Measurements from ENCODE around the gene JAG2. TPM values are rescaled to one million over a fixed set of nuclear protein-coding genes. Genes with fewer than 3 reads are reported as not detected.

The JAG2 gene
- total and polyA plus RNA-seq, 2 of the 13 experiments (the other 11 are each of a cell fraction or from before 2014, with no cell fraction given) = 0.04 to 0.16 TPM

DNA sequence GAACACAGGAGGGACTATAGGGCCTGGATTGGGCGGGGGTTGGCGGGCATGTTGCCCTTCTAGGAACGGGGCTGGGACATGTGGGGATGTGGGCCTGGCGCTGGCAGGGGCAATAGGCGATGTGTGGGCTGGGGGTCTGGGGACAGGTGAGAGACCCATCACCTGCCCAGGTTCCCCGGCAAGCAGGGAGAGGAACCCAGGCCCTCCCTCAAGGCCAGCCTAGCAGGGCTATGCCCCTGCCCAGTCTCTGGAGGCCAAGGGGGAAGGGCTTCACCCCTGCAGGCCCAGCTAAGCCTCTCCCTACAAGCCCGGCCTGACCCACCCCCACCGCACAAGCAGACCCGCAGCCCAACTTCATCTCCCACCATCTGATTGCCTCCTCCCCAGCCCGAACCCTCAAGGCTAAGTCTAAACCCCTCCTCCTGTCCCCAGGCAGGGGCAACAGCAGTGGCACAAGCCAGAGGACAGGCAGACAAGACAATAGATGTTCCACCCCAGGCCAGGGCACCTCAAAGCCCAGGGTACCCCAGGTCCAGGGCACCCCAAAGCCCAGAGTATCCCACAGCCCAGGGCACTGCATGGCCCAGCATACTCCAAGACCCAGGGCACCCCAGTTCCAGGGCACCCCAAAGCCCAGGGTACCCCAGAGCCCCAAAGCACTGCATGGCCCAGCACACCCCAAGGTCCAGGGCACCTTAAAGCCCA, 6.5 kb downstream of the JAG2 start:
- ChIA-PET CTCF (ENCODE audit: low intra/inter-chr PET ratio, low total read pairs) (no interaction called here), POLR2A (no interaction called here)
- BruUV-seq (replicated peaks) = no TSS peak
- Histone ChIP-seq H3K27ac (ENCODE audit: extremely low read length, insufficient read depth, low read length) (no peak overlapping the region), H2AFZ (ENCODE audit: low read length) (no peak overlapping the region), H3K79me2 (ENCODE audit: insufficient read depth, low read length) (no peaks in the 10 kb centered on the region), H3K27me3 (ENCODE audit: control insufficient read depth in 1 of 2, insufficient read depth in 2 of 2, low read length in 2 of 2) (peaks cover 27 to 66% of the 10 kb centered on the region in 2 experiments), H3K9me3 (ENCODE audit: low read length) (no peaks in the 10 kb centered on the region), H3K4me3 (replicated peaks in 1 of 3; ENCODE audit: insufficient read depth in 1 of 3, low read depth in 2 of 3, low read length in 3 of 3) (no peak overlapping the region), H3K36me3 (replicated peaks in 1 of 2; ENCODE audit: control insufficient read depth in 1 of 2, insufficient read depth in 2 of 2, low read length in 2 of 2) (no peaks in the 10 kb centered on the region), H3K4me2 (ENCODE audit: low read depth, low read length) (no peak overlapping the region), H3K9ac (ENCODE audit: insufficient read depth, low read depth, low read length) (no peak overlapping the region), H4K20me1 (ENCODE audit: insufficient read depth, low read length) (no peaks in the 10 kb centered on the region; the same call in 1 of the 2 replicates), H3K4me1 (ENCODE audit: insufficient read depth, low read length) (no peaks in the 10 kb centered on the region)
- peak; percentile 15 for DNase-seq (ENCODE audit: low spot score)
- in situ Hi-C loops (cut with HindIII; ENCODE audit: extremely low pct_ligation_motif_present, low pct_unique_long_range_greater_than_20kb) (no loop called here), intact Hi-C loops (cut with micrococcal nuclease; ENCODE audit: unreplicated experiment) (no loop called here)
- WGBS (ENCODE audit: low lambda C conversion rate) = 0% methylated on average over 1 of the region's 10 CpGs
- FAIRE-seq = no peak
- ATAC-seq = peak; percentile 47
- no peak for TF ChIP-seq KDM1A (CRISPR knock-in tag; IDR thresholded peaks at IDR 0.05)
- TF ChIP-seq, protein P1, sequence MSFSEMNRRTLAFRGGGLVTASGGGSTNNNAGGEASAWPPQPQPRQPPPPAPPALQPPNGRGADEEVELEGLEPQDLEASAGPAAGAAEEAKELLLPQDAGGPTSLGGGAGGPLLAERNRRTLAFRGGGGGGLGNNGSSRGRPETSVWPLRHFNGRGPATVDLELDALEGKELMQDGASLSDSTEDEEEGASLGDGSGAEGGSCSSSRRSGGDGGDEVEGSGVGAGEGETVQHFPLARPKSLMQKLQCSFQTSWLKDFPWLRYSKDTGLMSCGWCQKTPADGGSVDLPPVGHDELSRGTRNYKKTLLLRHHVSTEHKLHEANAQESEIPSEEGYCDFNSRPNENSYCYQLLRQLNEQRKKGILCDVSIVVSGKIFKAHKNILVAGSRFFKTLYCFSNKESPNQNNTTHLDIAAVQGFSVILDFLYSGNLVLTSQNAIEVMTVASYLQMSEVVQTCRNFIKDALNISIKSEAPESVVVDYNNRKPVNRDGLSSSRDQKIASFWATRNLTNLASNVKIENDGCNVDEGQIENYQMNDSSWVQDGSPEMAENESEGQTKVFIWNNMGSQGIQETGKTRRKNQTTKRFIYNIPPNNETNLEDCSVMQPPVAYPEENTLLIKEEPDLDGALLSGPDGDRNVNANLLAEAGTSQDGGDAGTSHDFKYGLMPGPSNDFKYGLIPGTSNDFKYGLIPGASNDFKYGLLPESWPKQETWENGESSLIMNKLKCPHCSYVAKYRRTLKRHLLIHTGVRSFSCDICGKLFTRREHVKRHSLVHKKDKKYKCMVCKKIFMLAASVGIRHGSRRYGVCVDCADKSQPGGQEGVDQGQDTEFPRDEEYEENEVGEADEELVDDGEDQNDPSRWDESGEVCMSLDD (CRISPR knock-in tag; IDR thresholded peaks at IDR 0.05; ENCODE audit: borderline replicate concordance) = 0 out of 2 replicates have a peak, but pooled peaks have one; percentile 32

DNA sequence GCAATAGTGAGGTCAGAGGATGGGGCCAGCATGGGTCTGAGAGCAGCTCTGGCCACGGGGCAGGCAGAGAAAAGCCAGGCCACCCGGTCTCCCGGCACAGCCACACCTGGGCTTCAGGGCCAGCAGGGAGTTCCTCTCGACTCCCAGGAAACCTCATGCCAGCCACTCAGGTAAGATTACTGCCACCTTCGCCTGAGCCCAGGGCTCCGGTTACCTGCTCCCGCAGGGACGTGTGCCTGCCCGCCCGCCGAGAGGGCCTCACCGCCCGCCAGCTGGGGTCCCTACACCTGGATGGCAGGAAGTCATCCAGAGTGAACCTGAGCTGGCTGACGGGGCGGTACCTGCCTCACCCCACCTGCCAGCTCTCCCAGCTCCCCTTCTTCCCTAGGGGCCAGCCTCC, 7.3 kb downstream of the JAG2 start:
- Histone ChIP-seq H3K79me2 (ENCODE audit: insufficient read depth, low read length) (no peaks in the 10 kb centered on the region), H3K36me3 (replicated peaks in 1 of 2; ENCODE audit: control insufficient read depth in 1 of 2, insufficient read depth in 2 of 2, low read length in 2 of 2) (no peaks in the 10 kb centered on the region), H3K4me3 (replicated peaks in 1 of 3; ENCODE audit: insufficient read depth in 1 of 3, low read depth in 2 of 3, low read length in 3 of 3) (no peak overlapping the region), H3K27me3 (ENCODE audit: control insufficient read depth in 1 of 2, insufficient read depth in 2 of 2, low read length in 2 of 2) (peaks cover 22 to 66% of the 10 kb centered on the region in 2 experiments), H3K4me2 (ENCODE audit: low read depth, low read length) (no peak overlapping the region), H3K27ac (ENCODE audit: extremely low read length, insufficient read depth, low read length) (no peak overlapping the region), H3K4me1 (ENCODE audit: insufficient read depth, low read length) (no peaks in the 10 kb centered on the region), H3K9ac (ENCODE audit: insufficient read depth, low read depth, low read length) (no peak overlapping the region), H4K20me1 (ENCODE audit: insufficient read depth, low read length) (no peaks in the 10 kb centered on the region), H3K9me3 (ENCODE audit: low read length) (no peaks in the 10 kb centered on the region), H2AFZ (ENCODE audit: low read length) (no peak overlapping the region)
- BruUV-seq (replicated peaks) = no TSS peak
- intact Hi-C loops (cut with micrococcal nuclease; ENCODE audit: unreplicated experiment) = no loop called here
- ChIA-PET POLR2A (no interaction called here), CTCF (ENCODE audit: low intra/inter-chr PET ratio, low total read pairs) (no interaction called here)
- in situ Hi-C loops (cut with HindIII; ENCODE audit: extremely low pct_ligation_motif_present, low pct_unique_long_range_greater_than_20kb) = no loop called here
- FAIRE-seq (no peak), DNase-seq (ENCODE audit: low spot score) (no peak), ATAC-seq (no peak)
- no peak for TF ChIP-seq SRSF9 (IDR thresholded peaks at IDR 0.05; ENCODE audit: borderline replicate concordance, insufficient read depth, low read depth, low read length, poor library complexity, severe bottlenecking)
- no peak for TF ChIP-seq ZNF737 (CRISPR knock-in tag; IDR thresholded peaks at IDR 0.05; ENCODE audit: borderline replicate concordance)
- no peak for TF ChIP-seq NR2F6 (IDR thresholded peaks at IDR 0.05)
- no peak for TF ChIP-seq NR2F6 (CRISPR knock-in tag; IDR thresholded peaks at IDR 0.05)
- 0% methylated on average over 6 of the region's 15 CpGs for WGBS (ENCODE audit: low lambda C conversion rate)
